ENCODE data around the gene LRCH1.
"Not testable (repeated sequence)": the region's sequence is repeated elsewhere in the genome, so short reads cannot be mapped to it uniquely, and the experiment has no call there.

The LRCH1 gene

GRCh38 chr13:46759846-46760245 lies 206.9 kb downstream of the LRCH1 start:
- H3K27ac ChIP-seq (ENCODE audit: low read length), result no peak overlapping the region
- no peak overlapping the region for H3K4me2 ChIP-seq (ENCODE audit: insufficient read depth, low read length)
- no peaks in the 10 kb centered on the region for H3K36me3 ChIP-seq (ENCODE audit: insufficient read depth, low read length)
- H2AFZ ChIP-seq (ENCODE audit: low read depth, low read length), result no peak overlapping the region
- H3K4me3 ChIP-seq (ENCODE audit: low read depth in 1 of 2, low read length in 2 of 2), result no peak overlapping the region
- TF ChIP-seq EZH2 (IDR thresholded peaks at IDR 0.05; ENCODE audit: borderline replicate concordance, low read depth, low read length, severe bottlenecking) (no peak), CTCF (IDR thresholded peaks at IDR 0.05; ENCODE audit: borderline replicate concordance, extremely low read depth, low read length, poor library complexity, severe bottlenecking) (no peak)
- no peaks in the 10 kb centered on the region for H3K4me1 ChIP-seq (ENCODE audit: insufficient read depth, low read length)
- H3K9ac ChIP-seq (ENCODE audit: low read depth, low read length), result no peak overlapping the region
- H3K27me3 ChIP-seq (ENCODE audit: insufficient read depth, low read length, poor library complexity), result no peaks in the 10 kb centered on the region
- no peak for ATAC-seq (ENCODE audit: insufficient read depth, low read depth)
- H3K9me3 ChIP-seq (ENCODE audit: insufficient read depth, low read length, severe bottlenecking), result no peaks in the 10 kb centered on the region
- no peak for DNase-seq
- H3K79me2 ChIP-seq (ENCODE audit: insufficient read depth, low read length), result no peaks in the 10 kb centered on the region
- no peaks in the 10 kb centered on the region for H4K20me1 ChIP-seq (ENCODE audit: insufficient read depth, low read length)

- Histone ChIP-seq H3K4me1 (ENCODE audit: insufficient read depth, low read length) (no peaks in the 10 kb centered on the region), H3K4me3 (ENCODE audit: low read depth in 1 of 2, low read length in 2 of 2) (no peak overlapping the region), H3K9ac (ENCODE audit: low read depth, low read length) (no peak overlapping the region), H2AFZ (ENCODE audit: low read depth, low read length) (no peak overlapping the region), H4K20me1 (ENCODE audit: insufficient read depth, low read length) (no peaks in the 10 kb centered on the region), H3K9me3 (ENCODE audit: insufficient read depth, low read length, severe bottlenecking) (no peaks in the 10 kb centered on the region), H3K27me3 (ENCODE audit: insufficient read depth, low read length, poor library complexity) (no peaks in the 10 kb centered on the region), H3K4me2 (ENCODE audit: insufficient read depth, low read length) (no peak overlapping the region), H3K36me3 (ENCODE audit: insufficient read depth, low read length) (no peaks in the 10 kb centered on the region), H3K79me2 (ENCODE audit: insufficient read depth, low read length) (no peaks in the 10 kb centered on the region), H3K27ac (ENCODE audit: low read length) (no peak overlapping the region)
- DNase-seq, result no peak
- TF ChIP-seq EZH2 (IDR thresholded peaks at IDR 0.05; ENCODE audit: borderline replicate concordance, low read depth, low read length, severe bottlenecking), result no peak
- no peak for TF ChIP-seq CTCF (IDR thresholded peaks at IDR 0.05; ENCODE audit: borderline replicate concordance, extremely low read depth, low read length, poor library complexity, severe bottlenecking)
- no peak for ATAC-seq (ENCODE audit: insufficient read depth, low read depth)
Measured at GRCh38 chr13:46761174-46761573, 208.2 kb downstream of the LRCH1 start.

GRCh38 chr13:46761866-46762265 lies 208.9 kb downstream of the LRCH1 start:
- Histone ChIP-seq H3K4me3 (ENCODE audit: low read depth in 1 of 2, low read length in 2 of 2) (no peak overlapping the region), H3K36me3 (ENCODE audit: insufficient read depth, low read length) (no peaks in the 10 kb centered on the region), H3K4me1 (ENCODE audit: insufficient read depth, low read length) (no peaks in the 10 kb centered on the region)

GRCh38 chr13:46769925-46770324 lies 217.0 kb downstream of the LRCH1 start:
- H3K9me3 ChIP-seq (ENCODE audit: insufficient read depth, low read length, severe bottlenecking); H3K4me3 ChIP-seq (ENCODE audit: low read depth in 1 of 2, low read length in 2 of 2); H2AFZ ChIP-seq (ENCODE audit: low read depth, low read length); H3K27me3 ChIP-seq (ENCODE audit: insufficient read depth, low read length, poor library complexity); H3K27ac ChIP-seq (ENCODE audit: low read length); H4K20me1 ChIP-seq (ENCODE audit: insufficient read depth, low read length); ATAC-seq (ENCODE audit: insufficient read depth, low read depth); H3K4me1 ChIP-seq (ENCODE audit: insufficient read depth, low read length); DNase-seq; H3K4me2 ChIP-seq (ENCODE audit: insufficient read depth, low read length); H3K79me2 ChIP-seq (ENCODE audit: insufficient read depth, low read length); H3K9ac ChIP-seq (ENCODE audit: low read depth, low read length): not testable (repeated sequence)
- peaks cover 48% of the 10 kb centered on the region for H3K36me3 ChIP-seq (ENCODE audit: insufficient read depth, low read length)

More at GRCh38 chr13:46761866-46762265, 208.9 kb downstream of the LRCH1 start:
- H3K9me3 ChIP-seq (ENCODE audit: insufficient read depth, low read length, severe bottlenecking), result no peaks in the 10 kb centered on the region
- ATAC-seq (ENCODE audit: insufficient read depth, low read depth) (no peak), DNase-seq (no peak)
- no peak overlapping the region for H3K9ac ChIP-seq (ENCODE audit: low read depth, low read length)
- no peak overlapping the region for H3K27ac ChIP-seq (ENCODE audit: low read length)
- no peak overlapping the region for H3K4me2 ChIP-seq (ENCODE audit: insufficient read depth, low read length)
- TF ChIP-seq EZH2 (IDR thresholded peaks at IDR 0.05; ENCODE audit: borderline replicate concordance, low read depth, low read length, severe bottlenecking), result no peak
- TF ChIP-seq CTCF (IDR thresholded peaks at IDR 0.05; ENCODE audit: borderline replicate concordance, extremely low read depth, low read length, poor library complexity, severe bottlenecking), result no peak
- H3K79me2 ChIP-seq (ENCODE audit: insufficient read depth, low read length), result no peaks in the 10 kb centered on the region
- no peaks in the 10 kb centered on the region for H3K27me3 ChIP-seq (ENCODE audit: insufficient read depth, low read length, poor library complexity)
- no peak overlapping the region for H2AFZ ChIP-seq (ENCODE audit: low read depth, low read length)
- H4K20me1 ChIP-seq (ENCODE audit: insufficient read depth, low read length), result no peaks in the 10 kb centered on the region
